Kidney (tissue), 14 donors: ENCODE data around the gene MAML3. TPM values are rescaled to one million over a fixed set of nuclear protein-coding genes. Genes with fewer than 3 reads are reported as not detected.

ENCODE experiments used
- DNase-seq, 5 donors: peaks; one replicate each; pipeline ENCODE4 v3.0.0-alpha.2; 2013 to 2020
- FAIRE-seq: peaks from 2 replicates; lab custom pipeline; 2012; peaks lifted over from hg19 to GRCh38; lab: Jason Lieb, UNC
- H3K27ac ChIP-seq, 2 donors: one replicate each; pipeline ENCODE4 v1.7.0; 2013; ENCODE audit warnings: low read depth in 2 of 2, low read length in 2 of 2, inconsistent platforms in 1 of 2
- H3K27me3 ChIP-seq: one replicate; pipeline ENCODE4 v1.7.1; 2013; ENCODE audit warnings: low read length, inconsistent platforms; ENCODE audit not compliant: control insufficient read depth, insufficient read depth
- H3K36me3 ChIP-seq, 3 donors: one replicate each; pipeline versions ENCODE4 v1.7.0 to v1.7.1; 2013; ENCODE audit warnings: low read length in 3 of 3, control low read depth in 1 of 3, inconsistent platforms in 1 of 3; ENCODE audit not compliant: insufficient read depth in 3 of 3, control insufficient read depth in 2 of 3
- H3K4me1 ChIP-seq, 3 donors: one replicate each; pipeline versions ENCODE4 v1.7.0 to v1.7.1; 2013; ENCODE audit warnings: low read length in 3 of 3, inconsistent platforms in 1 of 3, low read depth in 1 of 3; ENCODE audit not compliant: control insufficient read depth in 2 of 3, insufficient read depth in 2 of 3
- H3K4me3 ChIP-seq, 3 donors: one replicate each; pipeline versions ENCODE4 v1.7.0 to v1.8.1; 2013; ENCODE audit warnings: low read length in 3 of 3, control low read depth in 1 of 3, inconsistent platforms in 1 of 3
- H3K9ac ChIP-seq, 3 donors: one replicate each; pipeline versions ENCODE4 v1.7.0 to v1.7.1; 2013; ENCODE audit warnings: low read length in 3 of 3, control low read depth in 1 of 3, inconsistent platforms in 1 of 3
- H3K9me3 ChIP-seq, 3 donors: one replicate each; pipeline versions ENCODE4 v1.7.0 to v1.7.1; 2013; ENCODE audit warnings: low read length in 3 of 3, control low read depth in 1 of 3, inconsistent platforms in 1 of 3; ENCODE audit not compliant: control insufficient read depth in 2 of 3, insufficient read depth in 1 of 3
- CTCF ChIP-seq: IDR thresholded peaks from 3 replicates; pipeline ENCODE4 v1.5.1; 2012; ENCODE audit warnings: mild to moderate bottlenecking, moderate library complexity, borderline replicate concordance; ENCODE audit not compliant: insufficient read depth; ENCODE audit errors: extremely low read depth
- intact Hi-C: fragments of 100-400 bp; cut with DNase I; formaldehyde crosslinking; loops from one replicate; pipeline ENCODE4 v1.11.1; 2022
- polyA plus RNA-seq: library from polyadenylated mRNA; stranded (reverse); fragments of 350-450 nt; fragmentation: Illumina TruSeq; extraction: RNeasy Lipid Tissue Mini Kit (QIAGEN cat#74804); gene quantifications from one replicate; pipeline ENCODE4 v1.2.3, GENCODE V29; 2014; ENCODE audit warnings: low read depth, low replicate concordance; ENCODE audit not compliant: insufficient read depth
- total RNA-seq: library from RNA; stranded (reverse); fragmentation: NEBNext Ultra II Directional; extraction: Animal tissue kit (Norgen Biotek cat#: 25700); gene quantifications from one replicate; pipeline ENCODE4 v1.2.1, GENCODE V29; 2021
- donor health status: control.
- donor health status: control.
- donor health status: control.
- donor health status: control.
- donor health status: control.
- donor health status: DM: yes; HTN: yes; CAD: no.
- donor health status: Normal renal cell carcinoma (clear cell type).

The MAML3 gene
- total and polyA plus RNA-seq, 2 donors from 2014 or later, result 1.4 to 10.4 TPM

GRCh38 chr4:139918591-139918990 lies 235.4 kb downstream of the MAML3 start:
- H3K9me3 ChIP-seq, result no peaks in the 10 kb centered on the region
- no peak overlapping the region for H3K9ac ChIP-seq
- FAIRE-seq, result no peak
- no peak for TF ChIP-seq CTCF
- H3K4me1 ChIP-seq, result peaks cover 9 to 41% (median 30%) of the 10 kb centered on the region in 3 donors
- intact Hi-C loops, result no loop called here
- H3K27me3 ChIP-seq, result no peaks in the 10 kb centered on the region
- no peak for DNase-seq
- H3K27ac ChIP-seq, result peak overlapping the region in 1 of 2 donors; percentile 78
- no peaks in the 10 kb centered on the region for H3K36me3 ChIP-seq
- no peak overlapping the region for H3K4me3 ChIP-seq

DNA sequence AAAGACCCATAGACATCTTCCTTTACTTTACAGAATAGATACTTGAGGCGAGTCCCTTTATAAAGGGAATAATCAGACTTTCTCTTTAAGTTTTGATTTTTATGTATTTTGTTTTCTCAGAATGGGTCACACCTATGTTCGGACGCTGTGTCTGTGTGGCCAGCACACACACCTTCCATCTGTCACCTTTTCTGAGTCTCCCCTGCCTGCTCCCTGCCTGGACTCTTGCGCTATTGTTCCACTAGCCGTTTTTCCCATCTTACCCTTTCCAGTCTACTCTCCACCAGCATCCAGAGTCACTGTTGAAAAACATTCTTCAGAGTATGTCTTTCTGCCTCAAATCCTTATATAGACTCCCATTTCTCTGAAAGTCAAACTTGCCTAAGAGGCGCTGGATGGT lies 236.1 kb downstream of the MAML3 start:
- DNase-seq, result no peak
- H3K4me1 ChIP-seq, result peaks cover 9 to 46% (median 30%) of the 10 kb centered on the region in 3 donors

GRCh38 chr4:139916041-139916440 lies 237.9 kb downstream of the MAML3 start:
- DNase-seq, result no peak
- H3K27me3 ChIP-seq, result no peaks in the 10 kb centered on the region
- intact Hi-C loops, result no loop called here
- peaks cover 9 to 42% (median 17%) of the 10 kb centered on the region in 3 donors for H3K4me1 ChIP-seq
- TF ChIP-seq CTCF, result no peak
- no peaks in the 10 kb centered on the region for H3K36me3 ChIP-seq
- H3K9ac ChIP-seq, result no peak overlapping the region
- no peak overlapping the region for H3K27ac ChIP-seq
- FAIRE-seq, result no peak
- no peak overlapping the region for H3K4me3 ChIP-seq
- no peaks in the 10 kb centered on the region for H3K9me3 ChIP-seq

More for the DNA sequence above, 236.1 kb downstream of the MAML3 start:
- H3K27me3 ChIP-seq, result no peaks in the 10 kb centered on the region
- FAIRE-seq, result no peak
- no peak overlapping the region for H3K4me3 ChIP-seq
- no peaks in the 10 kb centered on the region for H3K36me3 ChIP-seq
- intact Hi-C loops, result no loop called here
- no peak overlapping the region for H3K27ac ChIP-seq
- no peaks in the 10 kb centered on the region for H3K9me3 ChIP-seq
- H3K9ac ChIP-seq, result no peak overlapping the region
- TF ChIP-seq CTCF, result no peak

- Histone ChIP-seq H3K4me1 (peaks cover 7 to 32% (median 9%) of the 10 kb centered on the region in 3 donors), H3K27ac (no peak overlapping the region), H3K4me3 (no peak overlapping the region), H3K27me3 (no peaks in the 10 kb centered on the region), H3K9ac (no peak overlapping the region), H3K36me3 (no peaks in the 10 kb centered on the region), H3K9me3 (no peaks in the 10 kb centered on the region)
- TF ChIP-seq CTCF, result no peak
- intact Hi-C loops, result no loop called here
- DNase-seq (no peak), FAIRE-seq (no peak)
These were observed 238.9 kb downstream of the MAML3 start for GRCh38 chr4:139915037-139915436.
